Fibroblast of villous mesenchyme (primary cell): Measurements from ENCODE around the gene SDHA. TPM values are rescaled to one million over a fixed set of nuclear protein-coding genes. Genes with fewer than 3 reads are reported as not detected.
"Not testable (repeated sequence)": the region's sequence is repeated elsewhere in the genome, so short reads cannot be mapped to it uniquely, and the experiment has no call there.

Experiments used
- DNase-seq: peaks from one replicate; pipeline ENCODE4 v3.0.0-alpha.2; 2010; ENCODE audit warnings: low read depth
- H3K4me3 ChIP-seq: 2 replicates; pipeline ENCODE4 v1.5.1; 2011; ENCODE audit warnings: low read depth, mild to moderate bottlenecking, low read length
- total RNA-seq: library from RNA; depleted of rRNA; stranded (reverse); fragments of >200 nt; gene quantifications from 2 replicates; pipeline ENCODE4 v1.2.3, GENCODE V29; 2012
- TF ChIP-seq, protein P1 (sequence below): IDR thresholded peaks from 2 replicates; pipeline ENCODE4 v1.5.1; 2012; ENCODE audit warnings: low read depth, mild to moderate bottlenecking, low read length; ENCODE audit not compliant: insufficient read depth

Gene SDHA
- total RNA-seq, 1 donor = 87.2 TPM

DNA sequence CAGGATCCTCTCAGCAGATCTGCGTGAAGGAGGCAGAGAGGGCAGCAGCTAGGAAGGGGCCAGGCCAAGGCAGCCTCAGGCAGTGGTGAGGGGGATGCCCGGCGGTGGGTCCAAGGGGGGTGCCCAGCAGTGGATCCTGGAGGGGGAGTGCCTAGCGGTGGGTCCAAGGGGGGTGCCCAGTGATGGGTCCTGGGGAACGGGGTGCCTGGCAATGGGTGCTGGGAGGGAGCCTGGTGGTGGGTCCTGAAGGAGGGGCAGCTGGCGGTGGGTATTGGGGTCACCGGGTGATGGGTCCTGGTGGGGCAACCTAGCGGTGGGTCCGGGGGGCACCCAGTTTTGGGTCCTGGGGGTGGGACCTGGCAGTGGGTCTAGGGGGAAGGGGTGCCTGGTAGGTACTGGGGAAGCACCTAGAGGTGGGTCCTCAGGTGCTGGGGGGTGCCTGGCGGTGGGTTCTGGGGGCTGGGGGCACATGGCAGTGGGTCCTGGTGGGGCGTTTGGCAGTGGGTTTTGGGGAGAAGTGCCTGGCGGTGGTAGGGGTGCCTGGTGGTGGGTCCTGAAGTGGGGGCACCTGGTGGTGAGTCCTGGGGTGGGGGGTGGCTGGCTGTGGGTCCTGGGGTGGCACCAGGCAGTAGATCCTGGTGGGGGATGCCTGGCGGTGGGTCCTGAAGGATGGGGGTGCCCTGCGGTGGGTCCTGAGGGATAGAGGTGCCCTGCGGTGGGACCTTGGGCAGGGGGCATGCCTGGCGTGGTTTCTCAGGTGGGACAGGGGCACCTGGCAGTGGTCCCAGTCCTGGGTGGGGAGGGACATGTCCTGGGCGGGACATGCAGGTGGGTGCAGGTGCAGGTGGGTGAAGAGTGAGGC is 24.9 kb upstream of the SDHA start:
- no peak for DNase-seq
- TF ChIP-seq, protein P1, sequence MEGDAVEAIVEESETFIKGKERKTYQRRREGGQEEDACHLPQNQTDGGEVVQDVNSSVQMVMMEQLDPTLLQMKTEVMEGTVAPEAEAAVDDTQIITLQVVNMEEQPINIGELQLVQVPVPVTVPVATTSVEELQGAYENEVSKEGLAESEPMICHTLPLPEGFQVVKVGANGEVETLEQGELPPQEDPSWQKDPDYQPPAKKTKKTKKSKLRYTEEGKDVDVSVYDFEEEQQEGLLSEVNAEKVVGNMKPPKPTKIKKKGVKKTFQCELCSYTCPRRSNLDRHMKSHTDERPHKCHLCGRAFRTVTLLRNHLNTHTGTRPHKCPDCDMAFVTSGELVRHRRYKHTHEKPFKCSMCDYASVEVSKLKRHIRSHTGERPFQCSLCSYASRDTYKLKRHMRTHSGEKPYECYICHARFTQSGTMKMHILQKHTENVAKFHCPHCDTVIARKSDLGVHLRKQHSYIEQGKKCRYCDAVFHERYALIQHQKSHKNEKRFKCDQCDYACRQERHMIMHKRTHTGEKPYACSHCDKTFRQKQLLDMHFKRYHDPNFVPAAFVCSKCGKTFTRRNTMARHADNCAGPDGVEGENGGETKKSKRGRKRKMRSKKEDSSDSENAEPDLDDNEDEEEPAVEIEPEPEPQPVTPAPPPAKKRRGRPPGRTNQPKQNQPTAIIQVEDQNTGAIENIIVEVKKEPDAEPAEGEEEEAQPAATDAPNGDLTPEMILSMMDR = no peak
- no peak overlapping the region for H3K4me3 ChIP-seq

DNA sequence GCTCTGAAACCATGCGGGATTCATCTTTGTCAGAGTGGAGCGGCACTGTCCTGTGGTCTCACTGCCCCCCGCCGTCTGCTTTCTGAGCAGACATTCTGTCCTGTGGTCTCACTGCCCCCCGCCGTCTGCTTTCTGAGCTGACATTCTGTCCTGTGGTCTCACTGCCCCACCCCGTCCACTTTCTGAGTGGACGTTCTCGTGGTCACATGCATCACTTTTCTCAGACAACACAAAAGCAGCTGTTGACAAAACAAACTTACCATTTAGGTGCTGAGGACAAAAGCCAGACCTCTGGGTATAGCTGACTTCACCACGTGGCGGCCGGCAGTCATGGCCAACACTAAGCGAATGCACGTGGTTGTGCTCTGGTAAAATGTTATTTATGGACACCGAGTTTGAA is 24.0 kb upstream of the SDHA start:
- TF ChIP-seq, protein P1 = no peak
- no peak overlapping the region for H3K4me3 ChIP-seq
- peak; percentile 17 for DNase-seq

DNA sequence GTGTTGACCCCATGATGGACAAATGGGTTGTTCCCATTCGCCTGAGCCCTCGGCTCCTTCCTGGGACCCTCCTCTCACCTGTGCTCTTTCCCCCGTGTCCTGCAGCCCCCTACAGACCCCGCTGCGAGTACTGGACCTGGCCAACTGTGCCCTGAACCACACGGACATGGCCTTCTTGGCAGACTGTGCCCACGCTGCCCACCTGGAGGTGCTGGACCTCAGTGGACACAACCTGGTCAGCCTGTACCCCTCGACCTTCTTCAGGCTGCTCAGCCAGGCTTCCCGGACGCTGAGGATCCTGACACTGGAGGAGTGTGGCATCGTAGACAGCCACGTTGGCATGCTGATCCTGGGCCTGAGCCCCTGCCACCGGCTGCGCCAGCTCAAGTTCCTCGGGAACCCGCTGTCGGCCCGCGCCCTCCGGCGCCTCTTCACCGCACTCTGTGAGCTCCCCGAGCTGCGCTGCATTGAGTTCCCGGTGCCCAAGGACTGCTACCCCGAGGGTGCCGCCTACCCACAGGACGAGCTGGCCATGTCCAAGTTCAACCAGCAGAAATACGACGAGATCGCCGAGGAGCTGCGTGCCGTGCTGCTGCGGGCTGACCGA is 23.4 kb upstream of the SDHA start:
- no peak for DNase-seq
- TF ChIP-seq, protein P1 = no peak
- no peak overlapping the region for H3K4me3 ChIP-seq

DNA sequence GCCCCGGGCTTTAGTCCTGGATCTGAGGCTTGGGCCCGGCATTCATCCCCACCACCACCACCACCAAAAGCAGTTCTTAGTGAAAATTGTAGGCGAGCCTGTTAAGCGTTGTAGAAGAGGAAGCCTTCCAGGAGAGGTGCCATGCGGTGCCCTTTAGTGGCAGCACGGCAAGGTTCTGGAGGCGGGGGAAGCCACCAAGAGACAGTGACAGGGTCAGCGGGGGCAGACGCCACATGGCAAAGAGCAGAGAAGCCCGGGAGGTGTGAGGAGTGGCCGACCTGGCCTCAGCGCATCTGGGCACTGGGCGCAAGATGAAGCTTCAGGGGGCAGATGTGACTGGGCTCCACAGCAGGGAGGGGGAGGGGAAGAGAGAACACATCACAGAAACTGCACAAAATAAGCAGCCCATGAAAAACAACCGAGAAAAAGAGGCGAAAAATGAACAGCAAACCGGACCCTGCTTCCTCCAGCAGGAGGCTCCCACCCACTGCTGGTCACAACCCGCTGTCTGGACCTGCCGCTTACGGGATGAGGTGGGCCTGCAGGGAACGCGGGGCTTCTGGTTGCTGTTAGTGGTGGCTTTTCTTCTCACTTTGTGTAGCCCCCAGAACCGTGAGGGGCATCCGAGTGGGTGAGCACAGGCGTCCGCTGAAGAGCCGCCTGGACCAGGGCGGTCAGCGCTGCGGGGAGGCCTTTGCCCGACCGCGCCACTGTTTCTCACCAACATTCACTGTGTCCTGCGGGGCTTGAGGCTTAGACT is 22.5 kb upstream of the SDHA start:
- TF ChIP-seq, protein P1 = no peak
- DNase-seq = no peak
- H3K4me3 ChIP-seq = no peak overlapping the region

DNA sequence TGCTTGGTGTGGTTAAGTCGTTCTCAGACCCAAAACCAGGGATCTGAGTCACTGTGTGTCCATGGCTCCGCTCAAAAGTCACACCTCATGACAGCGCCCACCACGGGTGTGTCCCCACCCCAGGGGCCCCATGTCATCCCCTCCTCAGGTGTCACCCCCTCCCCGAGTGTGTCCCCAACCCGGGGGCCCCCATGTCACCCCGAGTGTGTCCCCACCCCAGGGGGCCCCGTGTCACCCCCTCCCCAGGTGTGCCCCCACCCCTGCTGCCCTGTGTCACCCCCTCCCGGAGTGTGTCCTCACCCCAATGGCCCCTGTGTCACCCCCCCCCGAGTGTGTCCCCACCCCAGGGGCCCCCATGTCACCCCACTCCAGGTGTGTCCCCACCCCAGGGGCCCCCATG is 21.8 kb upstream of the SDHA start:
- no peak for DNase-seq
- TF ChIP-seq, protein P1 = no peak
- H3K4me3 ChIP-seq = no peak overlapping the region

DNA sequence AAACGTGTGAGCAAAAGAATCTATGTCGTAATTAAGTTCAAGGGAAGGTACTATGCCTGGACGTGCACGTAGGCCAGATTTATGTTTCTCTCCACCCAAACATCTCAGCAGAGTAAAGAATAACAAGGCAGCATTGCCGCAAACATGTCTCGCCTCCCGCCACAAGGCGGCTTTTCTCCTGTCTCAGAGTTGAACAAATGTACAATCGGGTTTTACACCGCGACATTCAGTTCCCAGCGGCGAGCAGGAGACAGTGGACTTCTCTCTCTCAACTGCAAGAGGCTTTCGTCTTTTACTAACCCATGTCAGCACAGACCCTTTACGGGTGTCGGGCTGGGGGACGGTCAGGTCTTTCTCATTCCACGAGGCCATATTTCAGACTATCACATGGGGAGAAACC is 21.1 kb upstream of the SDHA start:
- DNase-seq = peak; percentile 51
- not testable (repeated sequence) for H3K4me3 ChIP-seq

DNA sequence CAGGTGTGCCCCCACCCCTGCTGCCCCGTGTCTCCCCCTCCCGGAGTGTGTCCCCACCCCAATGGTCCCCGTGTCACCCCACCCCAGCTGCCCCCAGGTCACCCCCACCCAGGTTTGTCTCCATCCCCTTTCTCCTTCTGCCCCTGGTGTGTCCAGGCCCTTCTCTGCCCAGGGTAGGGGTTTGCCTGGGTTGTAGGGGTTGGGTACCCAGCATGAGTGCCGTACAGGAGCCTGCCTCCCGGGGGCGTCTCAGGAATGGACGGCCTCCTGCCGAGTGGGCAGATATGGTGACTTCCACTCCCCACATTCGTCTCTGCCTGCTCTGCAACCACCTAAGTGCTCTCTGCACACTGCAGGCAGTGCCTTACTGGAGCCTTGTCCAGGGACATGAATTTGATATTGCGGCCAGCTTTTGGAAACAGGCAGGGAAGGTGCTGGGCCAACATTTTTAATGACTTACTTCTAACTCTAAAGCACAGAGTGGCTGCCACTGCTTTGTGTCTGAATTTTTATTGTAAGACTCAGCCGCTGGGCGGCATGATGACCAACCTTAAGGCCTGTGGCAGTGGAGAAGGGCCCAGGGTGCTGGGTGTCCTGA is 20.1 kb upstream of the SDHA start:
- DNase-seq = no peak
- TF ChIP-seq, protein P1 = no peak
- H3K4me3 ChIP-seq = no peak overlapping the region
